HG03095 (cell line): ENCODE measurements around the gene CLRN2.
"Not testable (repeated sequence)": the region's sequence is repeated elsewhere in the genome, so short reads cannot be mapped to it uniquely, and the experiment has no call there.

Experiments used
- ATAC-seq: cut with Tn5 transposase; IDR thresholded peaks from one replicate; pipeline ENCODE4 v1.9.1; 2021; ENCODE audit warnings: moderate library complexity; ENCODE audit not compliant: unreplicated experiment

CLRN2 gene

GRCh38 chr4:17502756-17503155 is 12.2 kb upstream of the CLRN2 start:
- no peak for ATAC-seq

- ATAC-seq, result no peak
Measured at GRCh38 chr4:17504081-17504480, 10.9 kb upstream of the CLRN2 start.

- ATAC-seq, result no peak
Measured at GRCh38 chr4:17510582-17510981, 4.4 kb upstream of the CLRN2 start.

- ATAC-seq, result no peak
Measured at GRCh38 chr4:17511051-17511450, 3.9 kb upstream of the CLRN2 start.

GRCh38 chr4:17511509-17511949 is 3.4 kb upstream of the CLRN2 start:
- ATAC-seq, result peak; percentile 59

- peak; percentile 96 for ATAC-seq
Measured at GRCh38 chr4:17511950-17512795, 2.8 kb upstream of the CLRN2 start, which contains the start of gene QDPR. TSS of gene QDPR (minus strand) at chr4:17512090. CDS start at chr4:17512054, 36 bp downstream.

GRCh38 chr4:17512973-17513665 is 1.8 kb upstream of the CLRN2 start:
- ATAC-seq, result no peak

DNA sequence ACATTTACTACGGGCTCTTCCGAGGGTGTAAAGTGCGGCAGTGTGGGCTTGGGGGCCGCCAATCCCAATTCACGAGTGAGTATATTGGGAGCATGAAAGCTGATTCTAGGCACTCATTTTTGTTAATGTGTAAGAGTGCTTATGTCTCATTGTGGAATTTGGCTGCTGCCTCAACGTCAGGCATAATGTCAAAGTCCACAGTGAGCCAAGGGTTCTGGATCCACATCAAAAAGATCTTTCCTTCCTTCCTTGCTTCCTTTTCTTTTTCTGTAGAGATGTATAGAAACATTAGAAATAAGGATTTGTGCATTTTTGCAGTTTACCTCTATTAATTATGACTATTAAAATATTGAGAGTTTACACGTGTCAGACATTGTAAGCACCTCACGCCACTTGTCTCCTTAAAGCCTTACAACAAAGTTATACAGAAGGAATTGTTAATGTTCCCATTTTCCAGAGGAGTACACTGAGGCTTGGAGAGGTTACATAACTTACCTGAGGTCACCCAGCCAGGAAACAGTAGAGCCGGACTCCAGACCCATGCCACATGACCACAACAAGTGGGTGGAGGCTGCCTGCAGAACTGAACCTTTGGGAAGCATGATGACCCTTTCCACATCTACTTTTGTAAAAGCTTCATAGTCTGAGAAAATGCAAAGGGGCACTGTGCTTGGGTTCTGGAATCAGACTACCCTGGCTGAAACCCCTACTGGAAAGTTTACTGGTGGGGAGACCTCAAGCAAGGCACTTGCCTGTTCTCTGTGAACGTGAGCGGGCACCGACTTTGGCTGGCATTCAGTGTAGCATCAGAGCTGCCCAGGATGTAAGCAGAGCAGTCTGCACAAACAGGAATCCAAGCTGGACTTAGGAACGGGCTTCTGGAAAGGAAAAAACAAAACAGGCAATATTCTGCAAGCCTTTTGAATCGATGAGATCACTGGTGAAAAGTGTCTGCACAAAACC is 761 bp downstream of the CLRN2 start:
- ATAC-seq, result no peak

DNA sequence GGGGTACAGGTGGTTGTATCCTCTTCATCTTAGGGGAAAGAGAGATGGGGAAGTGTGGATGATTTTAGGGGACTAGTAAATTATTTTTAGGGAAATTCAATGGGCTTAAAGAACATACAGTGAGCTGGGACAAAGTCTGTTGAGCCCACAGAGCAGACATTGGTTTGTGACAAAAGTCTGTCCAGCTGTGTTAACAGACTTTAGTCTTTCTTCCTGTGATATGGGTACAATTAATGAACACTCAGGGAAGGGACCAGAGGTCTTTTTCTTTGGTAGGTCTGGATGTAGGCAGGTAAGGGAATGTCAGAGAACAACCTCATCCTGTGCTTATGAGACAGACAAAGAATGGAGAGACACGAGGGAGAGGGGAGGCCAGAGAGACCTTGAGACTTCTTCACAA is 2.0 kb downstream of the CLRN2 start:
- no peak for ATAC-seq

- ATAC-seq, result no peak
Measured at GRCh38 chr4:17517664-17518063, 2.7 kb downstream of the CLRN2 start.

- no peak for ATAC-seq
Measured at GRCh38 chr4:17521595-17521994, 6.6 kb downstream of the CLRN2 start.

- ATAC-seq, result no peak
Measured at GRCh38 chr4:17523662-17524061, 8.7 kb downstream of the CLRN2 start.

DNA sequence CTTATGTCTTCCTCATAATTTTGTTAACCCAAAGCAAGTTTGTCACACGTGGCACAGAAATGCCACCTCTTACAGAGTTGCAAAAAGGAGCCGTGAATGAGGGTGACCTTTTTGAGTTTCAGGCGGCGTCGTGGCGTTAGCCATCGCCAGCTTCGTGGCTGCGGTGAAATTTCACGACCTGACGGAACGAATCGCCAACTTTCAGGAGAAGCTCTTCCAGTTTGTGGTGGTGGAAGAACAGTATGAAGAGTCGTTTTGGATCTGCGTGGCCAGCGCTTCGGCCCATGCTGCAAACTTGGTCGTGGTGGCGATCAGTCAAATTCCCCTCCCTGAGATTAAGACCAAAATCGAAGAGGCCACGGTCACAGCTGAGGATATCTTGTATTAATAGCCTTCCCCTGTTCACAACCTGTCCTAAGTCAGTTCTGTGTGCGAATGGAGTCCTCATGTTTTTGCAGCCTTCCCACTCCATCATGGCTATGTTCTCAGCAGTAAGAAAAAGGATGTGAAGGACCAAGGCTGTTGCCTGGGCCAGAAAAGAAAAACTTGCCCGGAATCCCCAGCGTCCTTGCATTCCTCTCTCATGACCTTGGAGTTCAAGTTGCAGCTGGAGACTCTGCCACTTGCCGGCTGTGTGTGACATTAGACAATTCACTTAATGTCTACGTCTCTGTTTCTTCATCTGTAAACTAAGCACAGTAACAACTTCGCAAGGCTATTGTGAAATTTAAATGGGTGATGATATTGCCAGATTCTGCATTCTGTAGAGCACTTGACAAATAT is 11.9 kb downstream of the CLRN2 start:
- ATAC-seq, result no peak

DNA sequence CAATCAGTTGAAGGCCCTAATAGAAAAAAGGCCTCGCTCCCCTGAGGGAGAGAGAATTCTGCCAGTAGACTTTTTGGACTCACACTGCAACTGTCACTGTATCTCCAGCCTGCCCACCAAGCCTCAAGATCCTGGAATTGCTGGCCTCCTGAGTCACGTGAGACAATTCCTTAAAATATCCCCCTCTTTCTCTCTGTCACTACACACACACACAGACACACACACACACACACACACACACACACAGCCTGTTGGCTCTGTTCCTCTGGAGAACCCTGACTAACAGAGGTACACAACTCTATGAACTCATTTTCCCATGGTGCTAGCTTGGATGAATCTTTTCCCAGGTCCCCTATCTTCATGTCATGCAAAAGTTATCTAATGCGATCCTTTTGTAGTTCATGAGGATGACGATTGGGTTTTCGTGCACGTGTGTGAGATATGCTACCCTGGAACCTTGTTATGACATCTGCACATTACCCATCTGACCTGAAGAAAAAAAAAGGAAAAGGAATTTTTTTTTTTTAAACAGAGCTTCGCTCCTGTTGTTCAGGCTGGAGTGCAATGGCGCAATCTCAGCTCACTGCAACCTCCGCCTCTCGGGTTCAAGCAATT is 13.7 kb downstream of the CLRN2 start:
- ATAC-seq, result no peak

- no peak for ATAC-seq
Measured at GRCh38 chr4:17531538-17532285, 16.7 kb downstream of the CLRN2 start.

GRCh38 chr4:17534705-17535104 is 19.7 kb downstream of the CLRN2 start:
- no peak for ATAC-seq

DNA sequence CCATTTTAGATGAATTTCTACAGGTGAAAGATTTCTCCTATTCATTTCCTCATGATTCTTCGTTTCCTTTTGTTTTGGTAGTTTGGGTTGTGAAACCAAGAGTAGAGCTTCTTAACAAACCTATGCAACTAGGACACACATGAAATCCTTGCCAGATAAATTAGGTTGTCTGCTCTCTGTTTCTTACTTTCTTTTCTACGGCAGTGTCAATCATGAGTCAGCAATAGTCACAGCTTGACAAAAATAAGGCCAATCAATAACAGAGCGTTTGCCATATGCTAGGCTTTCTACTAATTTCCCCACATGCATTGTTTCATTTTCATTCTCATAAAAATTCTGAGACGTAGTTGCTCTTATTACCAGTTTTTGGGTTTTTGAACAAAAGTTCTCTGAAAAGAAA is 20.3 kb downstream of the CLRN2 start:
- no peak for ATAC-seq

- no peak for ATAC-seq
Measured at GRCh38 chr4:17535906-17536305, 20.9 kb downstream of the CLRN2 start.

DNA sequence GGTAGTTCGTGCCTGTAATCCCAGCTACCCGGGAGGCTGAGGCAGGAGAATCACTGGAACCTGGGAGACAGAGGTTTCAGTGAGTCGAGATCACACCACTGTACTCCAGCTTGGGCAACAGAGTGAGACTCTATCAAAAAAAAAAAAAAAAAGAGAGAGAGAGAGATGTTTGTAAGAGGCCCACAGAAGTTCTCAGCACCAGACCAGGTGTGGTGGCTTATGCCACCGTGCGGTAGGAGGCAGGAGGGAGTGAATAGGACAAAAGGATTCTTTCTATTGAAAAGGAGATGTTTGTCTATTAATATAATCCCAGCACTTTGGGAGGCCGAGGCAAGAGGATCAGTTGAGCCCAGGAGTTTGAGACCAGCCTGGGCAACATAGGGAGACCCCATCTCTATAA is 22.1 kb downstream of the CLRN2 start:
- not testable (repeated sequence) for ATAC-seq
